Stimulated activated CD4-positive, alpha-beta T cell treated with anti-CD3 and anti-CD28 coated beads, Interleukin-1b, Interleukin-23, amount 100 ng/mL, for 4 hours (primary cell): ENCODE data around the gene WDR27.
"Not testable (repeated sequence)": the region's sequence is repeated elsewhere in the genome, so short reads cannot be mapped to it uniquely, and the experiment has no call there.

ENCODE experiments used
- DNase-seq, 2 donors: peaks; one replicate each; pipeline ENCODE4 v3.0.0-alpha.2; 2020; ENCODE audit warnings: low read depth in 2 of 2

WDR27 gene

GRCh38 chr6:169639653-169640278 is 62.1 kb downstream of the WDR27 start:
- DNase-seq, result no peak

DNA sequence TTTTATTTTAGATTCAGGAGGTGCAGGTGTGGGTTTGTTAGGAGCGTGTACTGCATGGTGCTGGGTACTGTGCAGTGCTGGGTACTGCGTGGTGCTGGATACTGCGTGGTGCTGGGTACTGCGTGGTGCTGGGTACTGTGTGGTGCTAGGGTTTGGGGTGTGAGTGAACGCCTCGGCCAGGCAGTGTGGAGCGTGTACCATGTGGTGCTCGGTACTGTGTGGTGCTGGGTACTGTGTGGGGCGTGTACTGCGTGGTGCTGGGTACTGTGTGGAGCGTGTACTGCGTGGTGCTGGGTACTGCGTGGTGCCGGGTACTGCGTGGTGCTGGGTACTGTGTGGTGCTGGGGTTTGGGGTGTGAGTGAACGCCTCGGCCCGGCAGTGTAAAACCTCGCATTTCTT is 62.9 kb downstream of the WDR27 start:
- DNase-seq, result no peak

- no peak for DNase-seq
Observed at GRCh38 chr6:169638388-169638787, 63.4 kb downstream of the WDR27 start.

DNA sequence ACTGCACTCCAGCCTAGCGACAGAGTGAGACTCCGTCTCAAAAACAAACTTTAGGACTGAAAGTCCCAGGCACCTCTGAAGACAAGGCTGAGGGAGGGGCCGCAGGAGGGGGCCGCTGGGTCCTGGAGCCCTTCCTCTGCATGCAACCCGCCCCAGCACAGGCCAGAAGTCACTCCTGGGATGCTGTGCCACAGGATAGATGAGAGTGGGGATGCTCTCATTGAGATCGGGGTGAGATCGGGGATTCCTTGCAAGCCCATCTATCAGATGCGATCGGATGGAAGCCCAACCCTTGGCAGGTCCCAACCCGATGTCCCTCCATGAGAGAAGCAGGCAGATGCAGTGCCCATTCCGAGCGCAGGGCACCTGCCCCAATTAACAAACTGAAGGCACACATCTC is 66.5 kb downstream of the WDR27 start:
- no peak for DNase-seq

- DNase-seq, result no peak
Observed at GRCh38 chr6:169632841-169633240, 69.0 kb downstream of the WDR27 start.

DNA sequence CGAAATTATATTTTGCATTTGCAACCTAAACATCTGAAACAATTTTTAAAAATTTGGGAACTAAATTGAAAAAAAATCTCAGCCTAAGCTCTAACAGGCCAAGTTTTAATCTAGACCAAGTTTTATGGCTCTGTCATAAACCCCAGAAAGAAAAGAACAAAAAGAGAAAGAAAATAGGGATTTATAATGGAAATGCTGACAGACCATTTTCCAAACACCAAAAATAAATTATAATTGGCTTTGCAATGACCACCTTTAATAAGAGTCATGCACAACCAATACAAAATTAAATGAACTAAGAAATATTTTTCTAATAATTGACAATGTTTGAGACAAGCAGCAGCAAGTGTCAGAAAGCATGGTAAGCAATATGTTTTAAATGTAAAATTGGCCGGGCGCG is 72.6 kb downstream of the WDR27 start:
- DNase-seq, result no peak

DNA sequence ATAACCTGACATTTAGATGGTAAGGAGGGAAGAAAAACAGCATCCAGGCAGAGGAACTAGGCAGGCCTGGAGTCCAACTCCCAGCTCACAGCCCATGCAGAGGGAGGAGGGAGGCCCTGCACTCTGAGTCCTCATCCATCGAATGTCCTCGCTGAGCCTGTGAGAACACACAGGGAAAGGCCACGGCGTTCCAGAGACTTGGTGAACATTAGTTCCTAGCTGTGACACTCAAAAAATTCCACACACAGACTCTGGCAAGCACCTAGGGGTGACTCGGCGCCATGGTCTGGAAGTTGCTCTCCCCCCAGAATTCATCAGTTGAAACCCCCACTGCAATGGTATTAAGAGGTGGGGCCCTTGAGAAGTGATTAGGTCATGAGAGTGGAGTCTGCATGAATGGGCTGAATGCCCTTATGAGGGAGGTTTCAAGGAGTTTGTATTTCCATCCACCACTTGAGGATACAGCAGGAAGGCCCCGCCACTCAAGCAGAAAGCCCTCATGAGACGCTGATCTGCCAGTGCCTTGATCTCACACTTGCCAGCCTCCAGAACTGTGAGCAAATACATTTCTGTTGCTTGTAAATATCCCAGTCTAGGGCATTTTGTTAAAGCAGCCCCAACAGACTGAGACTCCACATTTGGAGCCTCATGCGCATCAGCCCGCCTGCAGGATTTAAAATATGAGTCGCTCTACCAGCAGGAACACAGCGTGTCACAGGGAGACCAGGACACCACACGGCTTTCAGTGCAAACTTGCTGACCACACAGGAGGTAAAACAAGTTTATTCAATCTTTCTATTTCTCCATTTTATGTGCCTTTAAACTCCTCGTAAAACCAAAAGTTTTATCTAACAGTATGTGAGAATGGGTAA is 73.9 kb downstream of the WDR27 start:
- DNase-seq, result no peak

DNA sequence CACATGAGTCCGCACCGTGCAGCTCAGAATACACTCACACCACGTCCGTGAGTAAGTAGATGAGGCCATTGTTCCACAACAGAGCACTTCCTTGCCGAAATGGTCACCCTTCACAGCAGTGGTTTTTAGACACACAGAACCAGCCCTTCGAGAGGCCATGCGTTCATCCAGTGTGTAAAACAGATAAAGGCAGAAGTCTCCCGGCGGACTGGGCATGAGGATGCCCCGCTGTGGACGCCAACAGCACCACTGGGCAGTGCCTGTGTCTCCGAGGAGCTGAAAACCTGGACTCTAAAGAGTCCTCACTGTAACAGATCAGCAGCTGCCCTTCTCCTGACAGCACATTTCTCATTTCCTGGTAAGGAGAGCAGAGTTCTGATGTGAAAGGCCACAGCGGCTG is 75.2 kb downstream of the WDR27 start:
- DNase-seq, result no peak

GRCh38 chr6:169626169-169626568 is 75.7 kb downstream of the WDR27 start:
- no peak for DNase-seq

GRCh38 chr6:169625376-169625775 is 76.5 kb downstream of the WDR27 start:
- no peak for DNase-seq

GRCh38 chr6:169624785-169625184 is 77.0 kb downstream of the WDR27 start:
- DNase-seq, result no peak

DNA sequence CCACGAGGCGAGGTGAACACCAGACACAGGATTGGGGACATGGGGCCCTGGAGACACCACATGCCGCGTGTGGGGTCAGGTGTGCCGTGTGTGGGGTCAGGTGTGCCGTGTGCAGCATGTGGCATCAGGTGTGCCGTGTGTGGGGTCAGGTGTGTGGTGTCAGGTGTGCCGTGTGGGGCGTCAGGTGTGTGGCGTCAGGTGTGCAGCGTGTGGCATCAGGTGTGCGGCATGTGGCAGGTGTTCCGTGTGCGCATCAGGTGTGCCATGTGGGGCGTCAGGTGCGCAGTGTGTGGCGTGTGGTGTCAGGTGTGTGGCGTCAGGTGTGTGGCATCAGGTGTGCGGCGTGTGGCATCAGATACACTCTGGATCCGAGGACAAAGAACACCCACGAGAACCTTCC is 77.9 kb downstream of the WDR27 start:
- no peak for DNase-seq

DNA sequence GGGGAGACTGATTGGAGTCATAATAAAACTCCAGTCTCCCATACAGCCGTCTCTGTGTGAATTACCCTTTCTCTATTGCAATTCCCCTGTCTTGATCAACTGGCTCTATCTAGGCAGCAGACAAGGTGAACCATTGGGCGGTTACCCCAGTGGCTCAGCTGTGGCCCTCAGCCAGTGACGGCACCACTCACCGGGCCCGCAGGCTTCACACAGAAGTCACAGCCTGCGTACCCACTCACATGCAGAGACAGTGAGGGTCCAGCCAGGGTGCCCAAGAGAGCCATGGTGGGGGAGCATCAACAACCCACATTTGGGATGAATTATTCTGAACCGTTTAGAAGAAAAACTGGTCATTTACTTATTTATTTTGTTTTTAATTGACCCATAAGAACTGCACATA is 78.5 kb downstream of the WDR27 start:
- DNase-seq, result no peak

GRCh38 chr6:169622618-169623017 is 79.2 kb downstream of the WDR27 start:
- DNase-seq, result no peak

GRCh38 chr6:169621311-169621710 is 80.5 kb downstream of the WDR27 start:
- no peak for DNase-seq

DNA sequence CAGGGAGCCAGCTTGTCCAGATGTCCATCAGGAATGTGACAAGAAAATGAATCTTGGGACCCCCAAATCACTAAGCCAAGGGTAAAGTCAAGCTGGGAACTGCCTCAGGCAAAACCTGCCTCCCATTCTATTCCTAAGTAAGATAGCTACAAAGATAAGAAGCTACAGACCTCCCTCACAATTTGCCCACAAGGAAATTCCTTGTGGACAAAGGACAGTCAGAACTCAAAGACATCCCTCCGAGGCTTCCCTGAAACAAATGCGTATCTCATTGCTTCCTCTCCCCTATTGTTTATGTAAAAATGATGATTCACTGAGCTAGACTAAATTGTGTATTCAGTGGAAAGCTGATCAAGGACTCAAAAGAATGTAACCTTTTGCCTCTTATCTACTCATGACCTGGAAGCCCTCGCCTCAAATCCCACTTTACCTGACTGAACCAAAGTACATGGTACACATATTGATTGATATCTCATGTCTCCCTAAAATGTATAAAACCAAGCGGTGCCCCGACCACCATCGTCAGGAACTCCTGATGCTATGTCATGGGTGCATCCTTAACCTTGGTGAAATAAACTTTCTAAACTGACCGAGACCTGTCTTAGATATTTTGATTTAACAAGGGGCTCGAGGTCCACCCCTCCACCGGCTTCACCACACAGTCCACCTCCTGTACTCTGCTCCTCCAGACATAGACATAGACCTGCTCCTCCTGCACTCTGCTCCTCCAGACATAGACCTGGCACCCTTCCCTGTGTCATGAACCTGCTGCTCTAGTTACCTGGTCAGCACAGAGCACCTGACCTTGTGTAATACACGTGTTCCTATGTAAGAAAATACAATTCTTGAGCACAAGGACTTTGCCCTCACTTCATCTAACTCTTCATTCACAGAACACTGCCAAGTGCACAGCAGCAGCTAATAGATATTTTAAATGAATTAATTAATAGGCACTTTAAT is 81.4 kb downstream of the WDR27 start:
- DNase-seq, result no peak

GRCh38 chr6:169619650-169620049 is 82.2 kb downstream of the WDR27 start:
- DNase-seq, result no peak

DNA sequence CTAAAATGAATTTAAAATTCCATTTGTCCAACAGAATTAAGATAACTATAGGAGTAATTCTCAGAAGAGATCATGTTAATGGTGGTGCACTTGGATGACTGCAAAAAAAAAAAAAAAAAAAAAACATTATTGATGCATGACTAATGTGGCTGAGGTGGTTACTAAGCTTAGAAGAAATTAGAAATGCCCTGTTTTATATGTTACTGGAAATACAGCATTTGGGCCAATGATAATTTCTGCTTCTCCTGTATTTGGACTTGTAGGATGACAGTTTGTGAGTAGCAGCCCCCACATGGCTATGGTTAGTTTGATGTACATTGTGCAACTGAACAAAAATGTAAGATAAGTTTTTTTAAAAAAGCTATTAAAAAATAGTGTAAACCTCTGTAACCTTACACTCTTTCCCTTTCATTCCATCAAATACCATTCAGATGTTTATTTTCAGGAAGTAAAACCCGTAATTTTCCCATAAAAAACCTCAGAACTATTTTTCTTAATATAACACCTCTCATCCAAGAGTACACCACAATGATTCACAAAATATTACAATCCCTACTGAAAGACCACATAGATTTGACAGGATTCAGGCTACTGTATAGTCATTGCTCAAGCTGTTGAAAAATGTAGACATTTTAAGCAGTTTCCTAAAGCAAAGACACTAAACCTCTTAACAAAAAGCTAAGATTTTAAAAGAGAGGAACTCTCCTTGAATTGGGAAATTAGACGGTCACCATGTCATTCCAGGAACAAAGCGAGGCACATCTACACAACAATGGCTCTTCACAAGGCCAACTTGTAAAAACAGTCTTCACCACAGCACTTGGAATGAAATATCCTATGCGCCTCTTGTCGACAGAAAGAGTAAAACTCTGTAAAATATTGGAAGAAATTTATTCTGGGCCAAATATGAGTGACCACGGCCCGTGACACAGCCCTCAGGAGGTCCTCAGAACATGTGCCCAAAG is 83.0 kb downstream of the WDR27 start:
- no peak for DNase-seq

DNA sequence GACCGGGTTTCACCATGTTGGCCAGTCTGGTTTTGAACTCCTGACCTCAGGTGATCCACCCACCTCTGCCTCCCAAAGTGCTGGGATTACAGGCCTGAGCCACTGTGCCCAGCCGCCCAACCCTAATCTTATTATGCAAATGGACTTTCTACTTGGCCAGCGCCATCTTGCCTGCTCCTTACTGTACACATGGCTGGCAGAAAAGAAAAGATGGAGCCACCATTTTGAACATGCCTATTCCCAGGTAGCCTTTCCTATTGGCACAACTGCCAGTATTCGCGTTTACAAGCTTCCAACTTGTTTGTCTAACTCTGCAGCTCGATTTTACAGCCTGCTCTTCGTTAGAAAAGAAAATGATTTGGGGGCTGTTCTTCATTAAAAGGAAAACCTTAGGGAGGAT is 84.3 kb downstream of the WDR27 start:
- DNase-seq, result no peak

- not testable (repeated sequence) for DNase-seq
Observed at GRCh38 chr6:169608609-169609008, 93.2 kb downstream of the WDR27 start.

GRCh38 chr6:169604076-169604475 is 97.8 kb downstream of the WDR27 start:
- no peak for DNase-seq
